ENCODE results near the gene SCAMP5.

SCAMP5 gene

DNA sequence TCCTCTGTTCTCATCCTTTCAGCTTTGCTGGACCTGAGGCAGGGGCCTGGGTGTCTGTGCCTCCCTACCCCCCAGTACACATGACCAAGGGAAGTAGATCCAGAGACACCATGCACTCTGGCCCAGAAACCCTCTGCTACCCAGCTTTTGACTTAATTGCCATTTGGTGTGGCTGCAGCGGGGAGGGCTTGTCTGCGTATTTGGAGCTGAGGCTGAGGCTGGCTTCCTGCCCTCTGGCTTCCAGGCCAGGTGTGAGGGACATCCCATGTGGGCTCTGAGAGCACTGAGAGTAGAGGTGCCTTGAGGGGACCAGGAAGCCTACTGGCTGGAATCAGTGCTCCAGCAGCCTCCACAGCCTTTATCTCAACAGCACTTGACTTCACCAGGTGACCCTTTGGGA lies 54.9 kb downstream of the SCAMP5 start:
- no peak for DNase-seq (ENCODE audit: low read depth)
- TF ChIP-seq, protein P1, sequence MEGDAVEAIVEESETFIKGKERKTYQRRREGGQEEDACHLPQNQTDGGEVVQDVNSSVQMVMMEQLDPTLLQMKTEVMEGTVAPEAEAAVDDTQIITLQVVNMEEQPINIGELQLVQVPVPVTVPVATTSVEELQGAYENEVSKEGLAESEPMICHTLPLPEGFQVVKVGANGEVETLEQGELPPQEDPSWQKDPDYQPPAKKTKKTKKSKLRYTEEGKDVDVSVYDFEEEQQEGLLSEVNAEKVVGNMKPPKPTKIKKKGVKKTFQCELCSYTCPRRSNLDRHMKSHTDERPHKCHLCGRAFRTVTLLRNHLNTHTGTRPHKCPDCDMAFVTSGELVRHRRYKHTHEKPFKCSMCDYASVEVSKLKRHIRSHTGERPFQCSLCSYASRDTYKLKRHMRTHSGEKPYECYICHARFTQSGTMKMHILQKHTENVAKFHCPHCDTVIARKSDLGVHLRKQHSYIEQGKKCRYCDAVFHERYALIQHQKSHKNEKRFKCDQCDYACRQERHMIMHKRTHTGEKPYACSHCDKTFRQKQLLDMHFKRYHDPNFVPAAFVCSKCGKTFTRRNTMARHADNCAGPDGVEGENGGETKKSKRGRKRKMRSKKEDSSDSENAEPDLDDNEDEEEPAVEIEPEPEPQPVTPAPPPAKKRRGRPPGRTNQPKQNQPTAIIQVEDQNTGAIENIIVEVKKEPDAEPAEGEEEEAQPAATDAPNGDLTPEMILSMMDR (IDR thresholded peaks at IDR 0.05; ENCODE audit: control insufficient read depth, extremely low read depth, insufficient read depth) = no peak
- H3K4me3 ChIP-seq (ENCODE audit: low read depth, low read length) = no peak overlapping the region

DNA sequence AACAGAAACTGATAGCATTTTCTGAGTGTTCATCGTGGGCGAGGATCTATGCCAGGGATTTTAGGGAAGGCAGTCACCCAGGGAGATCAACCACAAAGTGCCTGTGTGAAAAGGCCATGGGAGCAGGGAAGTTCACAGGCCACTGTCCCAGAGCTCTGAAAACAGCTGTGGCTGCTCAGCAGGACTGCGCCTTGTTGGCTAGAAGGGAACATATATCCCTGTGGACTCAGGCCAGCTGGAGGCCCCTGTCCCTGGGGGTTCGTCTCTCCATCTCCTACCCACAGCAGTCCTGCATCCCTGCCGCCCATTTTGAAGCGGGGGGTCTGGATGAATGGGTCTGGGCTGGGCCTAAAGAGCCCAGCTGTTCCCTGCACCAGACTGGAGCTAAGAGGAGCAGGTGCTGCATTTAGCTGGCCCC lies 55.8 kb downstream of the SCAMP5 start:
- DNase-seq (ENCODE audit: low read depth) = no peak
- H3K4me3 ChIP-seq (ENCODE audit: low read depth, low read length) = no peak overlapping the region
- TF ChIP-seq, protein P1 (IDR thresholded peaks at IDR 0.05; ENCODE audit: control insufficient read depth, extremely low read depth, insufficient read depth) = no peak

DNA sequence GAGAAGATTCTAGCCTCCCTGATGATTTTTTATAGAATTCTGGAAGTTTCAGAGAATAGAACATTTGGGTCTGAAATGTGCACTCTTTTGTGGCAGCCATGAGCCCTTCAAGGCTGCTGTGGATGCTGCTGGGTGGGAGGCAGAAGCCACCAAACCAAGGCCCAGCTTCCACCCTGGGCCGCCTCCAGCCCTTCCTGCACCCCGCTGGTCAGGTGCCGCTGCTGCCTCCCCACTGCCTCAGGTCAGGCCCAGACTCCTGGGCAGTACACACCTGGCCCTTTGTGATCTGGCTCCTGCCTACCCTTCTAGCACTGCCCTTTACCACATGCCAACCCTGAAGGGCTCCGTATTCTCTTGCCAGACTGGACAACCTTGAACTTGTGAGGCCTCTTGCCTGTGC lies 56.3 kb downstream of the SCAMP5 start:
- H3K4me3 ChIP-seq (ENCODE audit: low read depth, low read length) = no peak overlapping the region
- TF ChIP-seq, protein P1 (IDR thresholded peaks at IDR 0.05; ENCODE audit: control insufficient read depth, extremely low read depth, insufficient read depth) = no peak
- DNase-seq (ENCODE audit: low read depth) = no peak

DNA sequence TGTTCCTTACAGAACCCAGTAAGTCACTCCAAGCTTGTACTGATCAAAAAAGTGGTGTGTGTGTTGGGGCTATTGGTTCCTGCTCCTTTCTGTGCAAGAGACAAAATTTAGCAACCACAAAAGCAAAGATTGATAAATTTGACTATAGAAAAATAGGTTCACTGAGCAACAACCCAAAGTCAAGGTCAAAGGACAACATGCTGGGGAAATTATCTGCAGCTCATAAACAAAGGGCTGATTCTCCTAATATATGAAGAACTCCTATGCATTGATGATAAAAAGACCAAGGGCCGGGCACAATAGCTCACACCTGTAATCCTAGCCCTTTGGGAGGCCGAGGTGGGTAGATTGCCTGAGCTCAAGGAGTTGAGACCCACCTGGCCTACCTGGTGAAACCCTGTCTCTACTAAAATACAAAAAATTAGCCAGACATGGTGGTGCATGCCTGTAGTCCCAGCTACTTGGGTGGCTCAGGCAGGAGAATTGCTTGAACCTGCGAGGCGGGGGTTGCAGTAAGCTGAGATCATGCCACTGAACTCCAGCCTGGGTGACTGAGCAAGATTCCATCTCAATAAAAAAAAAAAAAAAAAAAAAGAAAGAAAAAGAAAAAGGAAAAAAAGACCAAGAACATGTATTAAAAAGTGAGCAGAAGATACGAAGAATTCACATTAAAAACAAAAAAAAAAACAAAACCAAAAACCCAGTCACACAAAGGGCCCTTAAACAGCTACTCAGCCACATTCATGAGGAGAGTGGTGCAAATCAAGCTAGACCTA lies 57.8 kb downstream of the SCAMP5 start:
- TF ChIP-seq, protein P1 (IDR thresholded peaks at IDR 0.05; ENCODE audit: control insufficient read depth, extremely low read depth, insufficient read depth) = no peak
- DNase-seq (ENCODE audit: low read depth) = no peak
- H3K4me3 ChIP-seq (ENCODE audit: low read depth, low read length) = no peak overlapping the region

DNA sequence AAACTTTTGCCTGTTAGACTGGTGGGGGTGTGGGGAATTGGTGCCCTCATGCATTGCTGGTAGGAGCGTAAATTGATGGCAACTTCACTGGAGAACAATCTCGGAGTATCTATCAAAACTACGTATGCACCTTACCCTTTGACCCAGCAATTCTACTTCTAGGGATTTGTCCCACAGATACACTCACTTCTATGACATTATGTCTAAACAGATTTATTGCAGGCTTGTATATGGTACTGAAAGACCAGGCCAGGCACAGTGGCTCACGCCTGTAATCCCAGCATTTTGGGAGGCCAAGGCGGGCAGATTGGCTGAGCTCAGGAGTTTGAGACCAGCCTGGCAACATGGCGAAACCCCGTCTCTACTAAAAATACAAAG lies 58.4 kb downstream of the SCAMP5 start:
- no peak overlapping the region for H3K4me3 ChIP-seq (ENCODE audit: low read depth, low read length)
- DNase-seq (ENCODE audit: low read depth) = no peak
- TF ChIP-seq, protein P1 (IDR thresholded peaks at IDR 0.05; ENCODE audit: control insufficient read depth, extremely low read depth, insufficient read depth) = no peak

DNA sequence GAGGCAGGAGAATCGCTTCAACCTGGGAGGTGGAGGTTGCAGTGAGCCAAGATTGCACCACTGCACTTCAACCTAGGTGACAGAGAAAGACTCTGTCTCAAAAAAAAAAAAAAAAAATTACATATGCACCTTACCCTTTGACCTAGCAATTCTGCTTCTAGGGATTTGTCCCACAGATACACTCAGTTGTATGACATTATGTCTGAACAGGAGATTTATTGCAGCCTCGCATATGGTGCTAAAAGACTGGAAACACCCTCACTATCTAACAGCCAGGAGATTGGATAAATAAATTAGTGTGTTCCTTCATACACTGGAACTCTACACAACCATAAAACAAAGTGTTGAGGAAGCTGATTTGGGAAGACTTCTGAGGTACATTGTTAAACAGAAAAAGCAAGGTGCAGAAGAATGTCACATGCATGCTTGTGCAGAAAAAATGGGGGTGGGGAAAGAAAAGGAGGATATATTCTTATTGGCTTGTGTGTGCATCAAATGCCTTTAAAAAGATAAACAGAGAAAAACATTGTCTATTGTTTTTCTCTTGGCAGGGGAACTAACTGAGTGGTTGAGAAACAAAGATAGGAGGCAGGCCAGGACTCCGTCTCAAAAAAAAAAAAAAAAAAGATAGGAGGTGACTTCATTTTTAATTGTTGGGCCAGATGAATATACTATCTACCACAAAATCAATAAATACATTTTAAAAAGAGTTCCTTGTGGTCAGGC lies 59.0 kb downstream of the SCAMP5 start:
- peak; percentile 69 for DNase-seq (ENCODE audit: low read depth)
- TF ChIP-seq, protein P1 (IDR thresholded peaks at IDR 0.05; ENCODE audit: control insufficient read depth, extremely low read depth, insufficient read depth) = no peak

More for the DNA sequence above, 59.0 kb downstream of the SCAMP5 start:
- no peak overlapping the region for H3K4me3 ChIP-seq (ENCODE audit: low read depth, low read length)
